Measurements from ENCODE around the gene ERN1.
A peak's percentile ranks its signal among the peaks of the same experiment; 100 is the strongest.

ERN1 gene

DNA sequence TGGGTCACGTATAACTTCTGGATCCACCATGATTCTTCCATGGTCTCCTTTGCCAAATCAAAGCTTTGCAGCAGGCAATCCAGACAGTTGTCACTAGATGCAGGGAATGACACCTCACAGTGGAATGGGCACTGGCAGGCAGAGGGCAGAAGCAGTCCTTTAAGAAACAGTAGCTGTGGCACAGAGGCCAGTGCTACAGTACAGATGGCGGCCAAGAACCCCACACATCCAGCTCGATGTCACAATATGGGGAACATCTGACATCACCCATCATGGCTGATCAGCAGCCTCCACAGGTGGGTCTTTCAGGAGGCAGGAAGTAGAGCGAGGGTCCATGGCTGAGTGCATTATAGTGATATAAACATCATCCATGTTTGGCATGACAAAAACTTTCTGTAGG lies 18.8 kb upstream of the ERN1 start:
- no peak for DNase-seq (ENCODE audit: low read depth)
- H3K4me3 ChIP-seq (ENCODE audit: low read depth, low read length): no peak overlapping the region
- TF ChIP-seq, protein P1, sequence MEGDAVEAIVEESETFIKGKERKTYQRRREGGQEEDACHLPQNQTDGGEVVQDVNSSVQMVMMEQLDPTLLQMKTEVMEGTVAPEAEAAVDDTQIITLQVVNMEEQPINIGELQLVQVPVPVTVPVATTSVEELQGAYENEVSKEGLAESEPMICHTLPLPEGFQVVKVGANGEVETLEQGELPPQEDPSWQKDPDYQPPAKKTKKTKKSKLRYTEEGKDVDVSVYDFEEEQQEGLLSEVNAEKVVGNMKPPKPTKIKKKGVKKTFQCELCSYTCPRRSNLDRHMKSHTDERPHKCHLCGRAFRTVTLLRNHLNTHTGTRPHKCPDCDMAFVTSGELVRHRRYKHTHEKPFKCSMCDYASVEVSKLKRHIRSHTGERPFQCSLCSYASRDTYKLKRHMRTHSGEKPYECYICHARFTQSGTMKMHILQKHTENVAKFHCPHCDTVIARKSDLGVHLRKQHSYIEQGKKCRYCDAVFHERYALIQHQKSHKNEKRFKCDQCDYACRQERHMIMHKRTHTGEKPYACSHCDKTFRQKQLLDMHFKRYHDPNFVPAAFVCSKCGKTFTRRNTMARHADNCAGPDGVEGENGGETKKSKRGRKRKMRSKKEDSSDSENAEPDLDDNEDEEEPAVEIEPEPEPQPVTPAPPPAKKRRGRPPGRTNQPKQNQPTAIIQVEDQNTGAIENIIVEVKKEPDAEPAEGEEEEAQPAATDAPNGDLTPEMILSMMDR (IDR thresholded peaks at IDR 0.05; ENCODE audit: control insufficient read depth, extremely low read depth, insufficient read depth): peak; percentile 31

DNA sequence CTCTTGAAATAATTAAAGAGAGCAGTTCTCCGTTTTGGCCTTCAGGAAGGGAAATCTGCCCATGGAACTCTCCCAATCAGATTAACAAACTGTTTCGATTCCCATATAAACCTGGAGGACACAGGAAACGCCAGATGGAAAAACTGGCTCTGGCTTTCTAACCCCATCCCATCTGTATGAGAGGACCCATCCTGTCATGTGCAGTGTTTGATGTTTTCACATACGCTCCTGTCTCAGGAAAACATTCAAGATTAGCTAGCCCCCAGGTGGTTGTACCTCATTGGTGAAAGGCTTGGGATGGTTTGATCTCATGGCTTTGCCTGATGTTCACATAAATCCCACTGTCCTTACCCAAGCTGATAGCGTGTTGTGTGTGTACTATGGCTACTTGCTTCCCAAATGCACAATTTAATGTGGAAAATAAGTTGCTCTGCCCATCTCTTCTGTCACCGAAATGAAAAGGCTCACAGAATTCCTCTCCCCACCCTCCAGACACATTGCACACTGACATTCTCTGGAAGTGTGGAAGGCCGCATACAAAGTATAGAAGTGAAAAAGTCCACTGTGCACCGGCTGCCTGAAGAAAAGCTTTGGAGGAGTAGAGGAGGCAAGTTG lies 18.2 kb upstream of the ERN1 start:
- no peak overlapping the region for H3K4me3 ChIP-seq (ENCODE audit: low read depth, low read length)
- peak; percentile 90 for DNase-seq (ENCODE audit: low read depth)
- TF ChIP-seq, protein P1 (IDR thresholded peaks at IDR 0.05; ENCODE audit: control insufficient read depth, extremely low read depth, insufficient read depth): no peak

DNA sequence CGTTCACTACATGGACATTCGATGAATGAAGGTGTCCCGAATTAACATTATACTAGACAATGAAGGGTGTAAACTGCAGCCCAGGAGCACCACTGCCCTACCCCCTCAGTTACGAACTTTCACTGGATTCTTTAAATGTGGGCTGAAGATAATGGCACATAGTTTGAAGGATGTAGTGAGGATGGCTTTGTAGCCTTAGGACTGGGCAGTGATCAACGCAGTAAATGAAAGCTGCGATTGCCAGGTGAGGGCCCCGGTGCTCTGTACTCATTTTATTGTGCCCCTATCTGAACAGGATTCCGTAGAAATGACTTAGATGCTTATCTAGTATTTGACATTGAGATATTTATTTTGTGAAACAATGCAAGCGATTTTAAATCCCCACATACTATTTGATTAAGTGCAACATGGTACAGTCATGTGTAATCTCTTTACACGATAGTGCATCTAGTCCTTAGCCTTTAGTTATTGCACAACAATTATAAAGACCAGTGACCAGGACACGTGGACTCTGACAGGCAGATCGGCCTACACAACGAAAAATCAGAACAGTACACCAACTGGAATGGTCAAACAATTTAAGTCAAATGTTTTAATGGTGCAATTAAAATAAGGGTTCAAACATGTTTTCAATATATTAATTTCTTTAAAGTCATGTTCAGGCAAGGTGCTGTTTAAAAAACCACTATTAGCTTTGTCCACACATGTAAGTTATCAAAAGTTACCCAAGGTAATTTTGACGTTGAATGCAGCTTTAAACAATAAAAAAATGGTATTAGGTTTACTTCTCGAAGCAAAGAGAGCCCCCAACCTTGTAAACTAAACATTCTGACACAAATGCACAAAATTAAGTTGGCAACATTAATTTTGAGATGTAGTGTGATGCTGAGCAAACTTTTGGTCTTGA lies 17.4 kb upstream of the ERN1 start:
- TF ChIP-seq, protein P1 (IDR thresholded peaks at IDR 0.05; ENCODE audit: control insufficient read depth, extremely low read depth, insufficient read depth): no peak

DNA sequence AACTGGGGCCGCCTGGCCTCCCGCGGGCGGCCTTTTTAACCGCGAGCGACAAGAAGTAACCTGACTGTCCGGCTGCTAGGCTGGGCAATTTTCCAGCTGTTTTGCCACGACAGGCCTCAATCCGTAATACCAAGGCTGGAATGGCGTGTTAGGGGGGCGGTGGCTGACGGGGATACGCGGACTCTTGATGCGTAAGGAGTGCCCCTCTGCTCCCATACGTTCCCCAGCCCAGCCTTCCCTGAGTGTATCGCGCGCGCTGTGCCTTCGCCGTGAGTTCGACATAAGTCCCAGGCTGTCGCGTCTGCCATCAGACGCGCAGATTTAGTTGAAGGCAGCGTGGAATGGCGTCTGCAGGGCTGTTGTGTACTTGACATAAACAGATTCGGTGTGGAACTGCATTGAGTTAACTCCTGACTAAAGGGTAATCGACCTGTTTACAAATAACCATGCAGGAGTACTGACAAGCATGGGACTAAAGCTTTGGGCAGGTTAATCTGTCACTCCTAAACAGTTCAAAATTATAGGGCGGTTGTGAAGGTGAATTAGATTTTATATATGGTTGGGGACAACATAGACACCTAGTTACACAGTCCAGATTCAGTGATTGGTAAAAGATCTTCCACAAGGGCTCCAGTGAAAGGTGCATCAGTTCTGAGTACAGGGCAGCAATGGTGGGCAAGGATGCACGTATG lies 16.6 kb upstream of the ERN1 start:
- peak overlapping the region; percentile 92 for H3K4me3 ChIP-seq (ENCODE audit: low read depth, low read length)
- no peak for DNase-seq (ENCODE audit: low read depth)
- TF ChIP-seq, protein P1 (IDR thresholded peaks at IDR 0.05; ENCODE audit: control insufficient read depth, extremely low read depth, insufficient read depth): no peak

More for the DNA sequence above, 17.4 kb upstream of the ERN1 start:
- peak overlapping the region; percentile 92 for H3K4me3 ChIP-seq (ENCODE audit: low read depth, low read length)
- DNase-seq (ENCODE audit: low read depth): peak; percentile 82

DNA sequence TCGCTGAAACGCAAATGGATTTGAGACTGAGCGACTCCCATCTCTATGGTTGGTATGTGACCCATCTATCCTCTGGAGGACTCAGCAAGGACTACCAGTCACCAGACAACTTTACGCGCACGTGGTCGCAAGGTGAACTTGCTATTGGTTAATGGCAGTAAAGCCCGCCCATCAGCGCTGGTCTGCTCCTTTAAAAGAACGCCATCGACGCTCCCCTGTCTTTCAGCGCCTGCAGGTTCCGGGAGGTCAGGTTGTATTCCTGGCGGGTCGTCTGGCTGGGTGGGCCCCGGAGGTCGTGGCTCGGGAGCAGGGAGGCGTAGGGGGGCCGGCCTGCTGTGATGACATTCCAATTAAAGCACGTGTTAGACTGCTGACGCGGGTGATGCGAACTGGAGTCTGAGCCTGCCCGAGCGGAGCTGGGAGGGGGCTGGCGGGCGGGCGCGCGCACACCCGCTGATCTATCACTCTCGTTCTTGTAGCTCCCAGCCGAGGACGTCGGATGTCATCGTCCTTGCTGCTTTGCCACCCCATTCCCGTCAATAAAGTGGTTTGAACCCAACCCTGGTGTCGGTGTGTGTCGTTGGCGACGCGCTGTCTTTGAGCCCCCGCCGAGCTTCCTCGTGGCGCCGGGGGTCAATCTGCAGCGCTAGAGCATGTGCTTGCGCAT lies 15.9 kb upstream of the ERN1 start:
- DNase-seq (ENCODE audit: low read depth): peak; percentile 100
- TF ChIP-seq, protein P1 (IDR thresholded peaks at IDR 0.05; ENCODE audit: control insufficient read depth, extremely low read depth, insufficient read depth): no peak
- peak overlapping the region; percentile 92 for H3K4me3 ChIP-seq (ENCODE audit: low read depth, low read length)

DNA sequence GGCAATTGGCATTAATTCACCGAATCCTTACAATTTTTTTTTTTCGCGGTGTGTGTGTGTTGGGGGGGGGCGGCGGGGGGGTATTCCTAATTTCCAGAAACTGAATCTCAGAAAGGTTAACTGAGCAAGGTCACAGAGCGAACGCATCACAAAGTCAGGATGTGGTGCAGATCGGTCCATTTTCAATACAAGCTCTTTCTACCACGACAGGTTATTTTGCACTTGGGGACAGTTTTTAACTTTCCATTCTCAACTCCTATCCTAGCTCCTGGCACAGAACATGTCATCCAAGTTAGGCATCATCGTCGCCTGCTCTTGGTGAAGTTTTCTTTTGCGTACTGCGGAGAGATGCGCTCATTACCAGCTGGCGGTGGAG lies 15.4 kb upstream of the ERN1 start:
- TF ChIP-seq, protein P1 (IDR thresholded peaks at IDR 0.05; ENCODE audit: control insufficient read depth, extremely low read depth, insufficient read depth): no peak
- H3K4me3 ChIP-seq (ENCODE audit: low read depth, low read length): peak overlapping the region; percentile 92
- no peak for DNase-seq (ENCODE audit: low read depth)
